IMR-90 (cell line): Measurements from ENCODE around the gene RNU1-4. TPM values are rescaled to one million over a fixed set of nuclear protein-coding genes. Genes with fewer than 3 reads are reported as not detected.
"Not testable (repeated sequence)": the region's sequence is repeated elsewhere in the genome, so short reads cannot be mapped to it uniquely, and the experiment has no call there.

Experiments
- ATAC-seq: fragments of 200-7000 bp; cut with Tn5 transposase; 2 replicates; pipeline ENCODE4 v1.9.1; 2020; ENCODE audit warnings: low read depth, mild to moderate bottlenecking, moderate library complexity
- BruUV-seq: library from RNA; stranded (reverse); fragments of 400-500 nt; replicated peaks from 2 replicates; lab custom pipeline; 2021; lab: Mats Ljungman, UMichigan
- CTCF ChIA-PET: fragments of 300-600 bp; formaldehyde crosslinking; extraction: SDS; loops from one replicate; lab custom pipeline; 2021; ENCODE audit warnings: antibody characterized with exemption; lab: Yijun Ruan, JAX
- POLR2A ChIA-PET: fragments of 300-600 bp; sonication (Branson Sonifier 250); formaldehyde crosslinking; loops from one replicate; lab custom pipeline; 2022; ENCODE audit warnings: antibody characterized with exemption; ENCODE audit not compliant: unreplicated experiment; lab: Charles Lee
- DNase-seq: peaks from one replicate; pipeline ENCODE4 v3.0.0; 2013
- H2AFZ ChIP-seq: replicated peaks from 2 replicates; pipeline ENCODE3; 2013; ENCODE audit warnings: low read length, mild to moderate bottlenecking; ENCODE audit not compliant: poor library complexity
- H2AK5ac ChIP-seq: 2 replicates; pipeline ENCODE4 v1.6.1; 2013; ENCODE audit warnings: low read depth, low read length, inconsistent platforms
- H2AK9ac ChIP-seq: replicated peaks from 2 replicates; pipeline ENCODE3; 2013; ENCODE audit warnings: mild to moderate bottlenecking, low read depth, low read length, moderate library complexity; ENCODE audit not compliant: poor library complexity
- H2BK120ac ChIP-seq: 2 replicates; pipeline ENCODE4 v1.6.1; 2013; ENCODE audit warnings: low read depth, low read length, inconsistent platforms
- H2BK15ac ChIP-seq: 3 replicates; pipeline ENCODE4 v1.6.1; 2013; ENCODE audit warnings: low read depth, low read length, inconsistent platforms
- H2BK20ac ChIP-seq: 2 replicates; pipeline ENCODE4 v1.6.1; 2013; ENCODE audit warnings: low read depth, mild to moderate bottlenecking, inconsistent platforms, low read length, moderate library complexity
- H2BK5ac ChIP-seq: 2 replicates; pipeline ENCODE4 v1.6.1; 2013; ENCODE audit warnings: mild to moderate bottlenecking, low read depth, low read length, inconsistent platforms; ENCODE audit not compliant: poor library complexity, severe bottlenecking
- H3K14ac ChIP-seq: replicated peaks from 2 replicates; pipeline ENCODE4 v1.6.1; 2013; ENCODE audit warnings: low read depth, low read length, inconsistent platforms
- H3K18ac ChIP-seq: 2 replicates; pipeline ENCODE4 v1.6.1; 2013; ENCODE audit warnings: low read depth, low read length, control low read depth
- H3K23ac ChIP-seq: 2 replicates; pipeline ENCODE4 v1.6.1; 2013; ENCODE audit warnings: low read depth, low read length, inconsistent platforms
- H3K27ac ChIP-seq: 2 replicates; pipeline ENCODE4 v1.5.1; 2013; ENCODE audit warnings: mild to moderate bottlenecking, control low read depth, low read length; ENCODE audit not compliant: insufficient read depth
- H3K27me3 ChIP-seq: 2 replicates; pipeline ENCODE4 v1.6.1; 2013; ENCODE audit warnings: low read length; ENCODE audit not compliant: control insufficient read depth, insufficient read depth
- H3K36me3 ChIP-seq: 2 replicates; pipeline ENCODE4 v1.6.1; 2013; ENCODE audit warnings: low read length, mixed read lengths; ENCODE audit not compliant: control insufficient read depth, insufficient read depth
- H3K4ac ChIP-seq: 2 replicates; pipeline ENCODE4 v1.6.1; 2013; ENCODE audit warnings: low read depth, low read length, inconsistent platforms
- H3K4me1 ChIP-seq: 2 replicates; pipeline ENCODE4 v1.6.1; 2013; ENCODE audit warnings: low read length, mixed read lengths; ENCODE audit not compliant: control insufficient read depth, insufficient read depth
- H3K4me2 ChIP-seq: 2 replicates; pipeline ENCODE4 v1.6.1; 2013; ENCODE audit warnings: low read depth, mild to moderate bottlenecking, control low read depth, low read length, moderate library complexity
- H3K4me3 ChIP-seq: 2 replicates; pipeline ENCODE4 v1.5.1; 2013; ENCODE audit warnings: low read depth, mild to moderate bottlenecking, control low read depth, low read length, moderate library complexity; ENCODE audit not compliant: insufficient read depth
- H3K56ac ChIP-seq: 2 replicates; pipeline ENCODE4 v1.6.1; 2013; ENCODE audit warnings: low read length, inconsistent platforms; ENCODE audit not compliant: insufficient read depth; ENCODE audit errors: extremely low read depth
- H3K79me1 ChIP-seq, 2 experiments: 2 replicates each; pipeline ENCODE4 v1.6.1; 2013; ENCODE audit warnings: low read length in 2 of 2, inconsistent platforms in 1 of 2, low read depth in 1 of 2
- H3K9ac ChIP-seq: 2 replicates; pipeline ENCODE4 v1.6.1; 2013; ENCODE audit warnings: low read depth, low read length, control low read depth
- H3K9me1 ChIP-seq: 2 replicates; pipeline ENCODE4 v1.6.1; 2013; ENCODE audit warnings: low read length, inconsistent platforms; ENCODE audit not compliant: insufficient read depth
- H3K9me3 ChIP-seq: 2 replicates; pipeline ENCODE4 v1.6.1; 2013; ENCODE audit warnings: low read length; ENCODE audit not compliant: control insufficient read depth, insufficient read depth
- H4K20me1 ChIP-seq: 2 replicates; pipeline ENCODE4 v1.6.1; 2013; ENCODE audit warnings: low read length, inconsistent platforms; ENCODE audit not compliant: insufficient read depth
- H4K5ac ChIP-seq: 2 replicates; pipeline ENCODE4 v1.6.1; 2013; ENCODE audit warnings: mild to moderate bottlenecking, low read depth, low read length, control low read depth
- H4K8ac ChIP-seq, 2 experiments: 2 replicates each; pipeline ENCODE4 v1.6.1; 2013; ENCODE audit warnings: low read depth in 2 of 2, low read length in 2 of 2, control low read depth in 1 of 2, inconsistent platforms in 1 of 2
- H4K91ac ChIP-seq: 2 replicates; pipeline ENCODE4 v1.6.1; 2013; ENCODE audit warnings: low read depth, low read length, inconsistent platforms; ENCODE audit not compliant: insufficient read depth
- WGBS, 2 experiments: methylation state at CpG; one replicate each; pipeline versions ENCODE4 v1.1.5 to v1.1.7; 2013; ENCODE audit warnings: missing lambda C conversion rate in 2 of 2; ENCODE audit not compliant: insufficient read length in 1 of 2; ENCODE audit errors: extremely low coverage in 2 of 2; 5-methylcytosine and 5-hydroxymethylcytosine counted together
- dilution Hi-C: fragments of 300-500 bp; cut with HindIII; formaldehyde crosslinking; loops from one replicate; pipeline ENCODE4 v1.14.3; 2018; ENCODE audit warnings: low sequenced_read_pairs; ENCODE audit not compliant: unreplicated experiment
- in situ Hi-C: fragments of 300-500 bp; cut with MboI; formaldehyde crosslinking; loops from 3 replicates; pipeline ENCODE4 v1.14.3; 2019; ENCODE audit warnings: low sequenced_read_pairs, inconsistent platforms, mixed read lengths
- intact Hi-C: fragments of 100-400 bp; cut with micrococcal nuclease; formaldehyde crosslinking; loops from 2 replicates; pipeline ENCODE4 v1.10.0; 2022
- polyA plus RNA-seq, 3 experiments: library from polyadenylated mRNA; depleted of rRNA; stranded (reverse); fragments of >200 nt; gene quantifications; 2 replicates each; pipeline ENCODE4 v1.2.3, GENCODE V29; 2012; ENCODE audit warnings: low replicate concordance in 1 of 3
- total RNA-seq: library from RNA; depleted of rRNA; stranded (reverse); fragments of >200 nt; gene quantifications from 2 replicates; pipeline ENCODE4 v1.2.3, GENCODE V29; 2012

Gene RNU1-4
- total and polyA plus RNA-seq, 2 of the 4 experiments (the other 2 are of a cell fraction), result under 0.01 TPM; not detected in 1

- ATAC-seq, H2AK9ac ChIP-seq, H3K4ac ChIP-seq, H2BK120ac ChIP-seq, H3K27me3 ChIP-seq, H3K14ac ChIP-seq, H3K4me1 ChIP-seq, H3K4me2 ChIP-seq, H2AFZ ChIP-seq, H4K8ac ChIP-seq, DNase-seq, dilution Hi-C loops, H3K9me3 ChIP-seq, H3K79me1 ChIP-seq, H3K9me1 ChIP-seq, H3K9ac ChIP-seq, H2AK5ac ChIP-seq, H3K36me3 ChIP-seq, H3K56ac ChIP-seq, POLR2A ChIA-PET, H3K23ac ChIP-seq, intact Hi-C loops, H2BK15ac ChIP-seq, H4K5ac ChIP-seq, H2BK5ac ChIP-seq, H4K20me1 ChIP-seq, H3K4me3 ChIP-seq, H2BK20ac ChIP-seq, H3K27ac ChIP-seq, in situ Hi-C loops, BruUV-seq, H3K18ac ChIP-seq, H4K91ac ChIP-seq, CTCF ChIA-PET: not testable (repeated sequence)
- no CpG with 5 or more reads among the region's 39 CpGs for WGBS, 2 experiments
These were observed 48.0 kb upstream of the RNU1-4 start for GRCh38 chr1:16692283-16692682.

GRCh38 chr1:16692717-16693448 lies 47.4 kb upstream of the RNU1-4 start:
- H3K4ac ChIP-seq, H3K4me2 ChIP-seq, CTCF ChIA-PET: not testable (repeated sequence)

More at GRCh38 chr1:16692717-16693448, 47.4 kb upstream of the RNU1-4 start:
- dilution Hi-C loops, H2AK9ac ChIP-seq, H3K56ac ChIP-seq, H2BK5ac ChIP-seq, H3K14ac ChIP-seq, H3K4me1 ChIP-seq, H3K4me3 ChIP-seq, DNase-seq, H4K5ac ChIP-seq, H3K27me3 ChIP-seq, H3K9ac ChIP-seq, H2BK15ac ChIP-seq, intact Hi-C loops, H3K23ac ChIP-seq, H2BK120ac ChIP-seq, H3K18ac ChIP-seq, H4K20me1 ChIP-seq, POLR2A ChIA-PET, H3K27ac ChIP-seq, H2AK5ac ChIP-seq, H3K9me3 ChIP-seq, H3K9me1 ChIP-seq, H4K8ac ChIP-seq, H2BK20ac ChIP-seq, H3K36me3 ChIP-seq, H4K91ac ChIP-seq, in situ Hi-C loops, H3K79me1 ChIP-seq, H2AFZ ChIP-seq, BruUV-seq: not testable (repeated sequence)
- ATAC-seq, result peak; percentile 46
- WGBS, 2 experiments, result no CpG with 5 or more reads among the region's 79 CpGs
